ENCODE measurements around the gene PANX3. TPM values are rescaled to one million over a fixed set of nuclear protein-coding genes. Genes with fewer than 3 reads are reported as not detected.

PANX3 gene
- polyA plus RNA-seq, 2 of the 4 experiments (the other 2 are of a cell fraction): not detected

GRCh38 chr11:124592627-124593026 is 18.6 kb upstream of the PANX3 start:
- Histone ChIP-seq H3K4me1 (no peaks in the 10 kb centered on the region), H3K4me2 (no peak overlapping the region), H3K9me3 (no peaks in the 10 kb centered on the region), H3K4me3 (no peak overlapping the region), H3K27ac (no peak overlapping the region)
- ChIA-PET POLR2A (no interaction called here), CTCF (no interaction called here)
- TF ChIP-seq JUNB (IDR thresholded peaks at IDR 0.05): no peak
- TF ChIP-seq ATOH8 (CRISPR knock-in tag; IDR thresholded peaks at IDR 0.05; ENCODE audit: low read depth): no peak
- no peak for TF ChIP-seq ZFP36 (IDR thresholded peaks at IDR 0.05; ENCODE audit: borderline replicate concordance, partially characterized antibody)
- TF ChIP-seq HOXB13 (CRISPR knock-in tag; IDR thresholded peaks at IDR 0.05; ENCODE audit: low read depth): no peak
- no peak for TF ChIP-seq ESRRA (IDR thresholded peaks at IDR 0.05; ENCODE audit: borderline replicate concordance, low read length)
- TF ChIP-seq CBX8 (IDR thresholded peaks at IDR 0.05): no peak
- no peak for TF ChIP-seq POLR2AphosphoS2 (conservative IDR thresholded peaks at IDR 0.05; ENCODE audit: low read length)
- TF ChIP-seq TFCP2L1 (CRISPR knock-in tag; IDR thresholded peaks at IDR 0.05): no peak
- no peak for TF ChIP-seq KDM5A (IDR thresholded peaks at IDR 0.05)
- TF ChIP-seq JUN (IDR thresholded peaks at IDR 0.05): no peak
- no peak for TF ChIP-seq REST (IDR thresholded peaks at IDR 0.05)
- TF ChIP-seq MAFK (IDR thresholded peaks at IDR 0.05; ENCODE audit: partially characterized antibody): no peak
- FAIRE-seq (no peak), DNase-seq (ENCODE audit: low read depth in 1 of 2, low spot score in 1 of 2) (no peak), ATAC-seq (no peak)
- 1% methylated on average over 6 of the region's 6 CpGs for WGBS (ENCODE audit: missing lambda C conversion rate)

GRCh38 chr11:124595302-124595701 is 15.9 kb upstream of the PANX3 start:
- Histone ChIP-seq H3K4me1 (no peaks in the 10 kb centered on the region), H3K4me2 (no peak overlapping the region), H3K4me3 (no peak overlapping the region), H3K9me3 (no peaks in the 10 kb centered on the region), H3K27ac (no peak overlapping the region)
- TF ChIP-seq ESRRA (IDR thresholded peaks at IDR 0.05; ENCODE audit: borderline replicate concordance, low read length) (no peak), BHLHE40 (IDR thresholded peaks at IDR 0.05; ENCODE audit: low read depth, low read length) (no peak)
- ChIA-PET CTCF (no interaction called here), POLR2A (no interaction called here)
- 0% methylated on average over 3 of the region's 3 CpGs for WGBS (ENCODE audit: missing lambda C conversion rate)
- no peak for DNase-seq (ENCODE audit: low read depth in 1 of 2, low spot score in 1 of 2)
- ATAC-seq: no peak
- no peak for FAIRE-seq

- TF ChIP-seq NR3C1 (IDR thresholded peaks at IDR 0.05): no peak
- no peak for TF ChIP-seq JUN (IDR thresholded peaks at IDR 0.05)
- no peak for TF ChIP-seq ZFP36 (IDR thresholded peaks at IDR 0.05; ENCODE audit: borderline replicate concordance, partially characterized antibody)
- TF ChIP-seq RFX5 (IDR thresholded peaks at IDR 0.05): no peak
- TF ChIP-seq PBX3 (IDR thresholded peaks at IDR 0.05): no peak
- TF ChIP-seq MYC (IDR thresholded peaks at IDR 0.05; ENCODE audit: borderline replicate concordance, low read length): no peak
- no peak for TF ChIP-seq KDM1A (IDR thresholded peaks at IDR 0.05; ENCODE audit: low read depth)
- TF ChIP-seq ZSCAN20 (CRISPR knock-in tag; IDR thresholded peaks at IDR 0.05): no peak
- TF ChIP-seq HES2 (IDR thresholded peaks at IDR 0.05): no peak
- no peak for TF ChIP-seq HOXB5 (CRISPR knock-in tag; IDR thresholded peaks at IDR 0.05)
- H3K27ac ChIP-seq: no peak overlapping the region
- no peak for DNase-seq (ENCODE audit: low read depth in 1 of 2, low spot score in 1 of 2)
- no peaks in the 10 kb centered on the region for H3K4me1 ChIP-seq
- POLR2A ChIA-PET: no interaction called here
- no peak for FAIRE-seq
- CTCF ChIA-PET: interaction anchor here (1.0 to 1.1 kb wide), 2 partner anchors 12 to 47 kb away, joined by 3 to 7 read pairs; no protein-coding TSS in a partner anchor
- H3K4me3 ChIP-seq: no peak overlapping the region
- ATAC-seq: no peak
- H3K9me3 ChIP-seq: no peaks in the 10 kb centered on the region
- H3K4me2 ChIP-seq: no peak overlapping the region
Observed at GRCh38 chr11:124597626-124598025, 13.6 kb upstream of the PANX3 start.
